ENCODE results near the gene CHST5. TPM values are rescaled to one million over a fixed set of nuclear protein-coding genes. Genes with fewer than 3 reads are reported as not detected.

CHST5 gene
- total and polyA plus RNA-seq, 2 of the 13 experiments (the other 11 are each of a cell fraction or from before 2014, with no cell fraction given) = 0.05 TPM; not detected in 1

GRCh38 chr16:75527825-75528299 is 8.0 kb downstream of the CHST5 start (continued):
- TF ChIP-seq SKI (IDR thresholded peaks at IDR 0.05; ENCODE audit: partially characterized antibody) (no peak), ZMYM2 (CRISPR knock-in tag; IDR thresholded peaks at IDR 0.05) (no peak; the same call in 1 of the 2 replicates), ZNF512 (CRISPR knock-in tag; IDR thresholded peaks at IDR 0.05) (no peak), KDM5A (IDR thresholded peaks at IDR 0.05; ENCODE audit: borderline replicate concordance, low read length) (no peak), HHEX (CRISPR knock-in tag; IDR thresholded peaks at IDR 0.05) (0 out of 2 replicates have a peak, but pooled peaks have one; percentile 18), ATM (IDR thresholded peaks at IDR 0.05; ENCODE audit: borderline replicate concordance) (no peak), DRAP1 (CRISPR knock-in tag; IDR thresholded peaks at IDR 0.05) (0 out of 2 replicates have a peak, but pooled peaks have one; percentile 19), ZNF557 (CRISPR knock-in tag; IDR thresholded peaks at IDR 0.05) (no peak), ZMYM3 (CRISPR knock-in tag; IDR thresholded peaks at IDR 0.05) (peak; percentile 66; the same call in 1 of the 2 replicates), MLLT10 (CRISPR knock-in tag; IDR thresholded peaks at IDR 0.05) (no peak), SOX13 (IDR thresholded peaks at IDR 0.05) (peak; percentile 50; the same call in 1 of the 2 replicates), SOX13 (CRISPR knock-in tag; conservative IDR thresholded peaks at IDR 0.05 in 1 of 2, IDR thresholded peaks at IDR 0.05 in 1 of 2) (peak in 1 of 2 experiments; percentile 75; a peak in 2 of 4 replicates), DNMT1 (CRISPR knock-in tag; IDR thresholded peaks at IDR 0.05) (no peak), HOXA9 (CRISPR knock-in tag; IDR thresholded peaks at IDR 0.05; ENCODE audit: borderline replicate concordance) (no peak), ZNF567 (CRISPR knock-in tag; IDR thresholded peaks at IDR 0.05; ENCODE audit: borderline replicate concordance) (no peak), ZNF709 (CRISPR knock-in tag; IDR thresholded peaks at IDR 0.05) (no peak), BCL6 (CRISPR knock-in tag; IDR thresholded peaks at IDR 0.05) (0 out of 2 replicates have a peak, but pooled peaks have one; percentile 14)
- TF ChIP-seq, protein P1, sequence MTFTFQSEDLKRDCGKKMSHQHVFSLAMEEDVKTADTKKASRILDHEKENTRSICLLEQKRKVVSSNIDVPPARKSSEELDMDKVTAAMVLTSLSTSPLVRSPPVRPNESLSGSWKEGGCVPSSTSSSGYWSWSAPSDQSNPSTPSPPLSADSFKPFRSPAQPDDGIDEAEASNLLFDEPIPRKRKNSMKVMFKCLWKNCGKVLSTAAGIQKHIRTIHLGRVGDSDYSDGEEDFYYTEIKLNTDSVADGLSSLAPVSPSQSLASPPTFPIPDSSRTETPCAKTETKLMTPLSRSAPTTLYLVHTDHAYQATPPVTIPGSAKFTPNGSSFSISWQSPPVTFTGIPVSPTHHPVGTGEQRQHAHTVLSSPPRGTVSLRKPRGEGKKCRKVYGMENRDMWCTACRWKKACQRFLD (CRISPR knock-in tag; IDR thresholded peaks at IDR 0.05; ENCODE audit: borderline replicate concordance) = no peak
- TF ChIP-seq, protein P2, sequence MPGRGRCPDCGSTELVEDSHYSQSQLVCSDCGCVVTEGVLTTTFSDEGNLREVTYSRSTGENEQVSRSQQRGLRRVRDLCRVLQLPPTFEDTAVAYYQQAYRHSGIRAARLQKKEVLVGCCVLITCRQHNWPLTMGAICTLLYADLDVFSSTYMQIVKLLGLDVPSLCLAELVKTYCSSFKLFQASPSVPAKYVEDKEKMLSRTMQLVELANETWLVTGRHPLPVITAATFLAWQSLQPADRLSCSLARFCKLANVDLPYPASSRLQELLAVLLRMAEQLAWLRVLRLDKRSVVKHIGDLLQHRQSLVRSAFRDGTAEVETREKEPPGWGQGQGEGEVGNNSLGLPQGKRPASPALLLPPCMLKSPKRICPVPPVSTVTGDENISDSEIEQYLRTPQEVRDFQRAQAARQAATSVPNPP (CRISPR knock-in tag; IDR thresholded peaks at IDR 0.05) = no peak
- TF ChIP-seq, protein P3, sequence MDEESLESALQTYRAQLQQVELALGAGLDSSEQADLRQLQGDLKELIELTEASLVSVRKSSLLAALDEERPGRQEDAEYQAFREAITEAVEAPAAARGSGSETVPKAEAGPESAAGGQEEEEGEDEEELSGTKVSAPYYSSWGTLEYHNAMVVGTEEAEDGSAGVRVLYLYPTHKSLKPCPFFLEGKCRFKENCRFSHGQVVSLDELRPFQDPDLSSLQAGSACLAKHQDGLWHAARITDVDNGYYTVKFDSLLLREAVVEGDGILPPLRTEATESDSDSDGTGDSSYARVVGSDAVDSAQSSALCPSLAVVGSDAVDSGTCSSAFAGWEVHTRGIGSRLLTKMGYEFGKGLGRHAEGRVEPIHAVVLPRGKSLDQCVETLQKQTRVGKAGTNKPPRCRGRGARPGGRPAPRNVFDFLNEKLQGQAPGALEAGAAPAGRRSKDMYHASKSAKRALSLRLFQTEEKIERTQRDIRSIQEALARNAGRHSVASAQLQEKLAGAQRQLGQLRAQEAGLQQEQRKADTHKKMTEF (CRISPR knock-in tag; IDR thresholded peaks at IDR 0.05) = peak; percentile 45; the same call in 1 of the 2 replicates
- TF ChIP-seq, protein P4, sequence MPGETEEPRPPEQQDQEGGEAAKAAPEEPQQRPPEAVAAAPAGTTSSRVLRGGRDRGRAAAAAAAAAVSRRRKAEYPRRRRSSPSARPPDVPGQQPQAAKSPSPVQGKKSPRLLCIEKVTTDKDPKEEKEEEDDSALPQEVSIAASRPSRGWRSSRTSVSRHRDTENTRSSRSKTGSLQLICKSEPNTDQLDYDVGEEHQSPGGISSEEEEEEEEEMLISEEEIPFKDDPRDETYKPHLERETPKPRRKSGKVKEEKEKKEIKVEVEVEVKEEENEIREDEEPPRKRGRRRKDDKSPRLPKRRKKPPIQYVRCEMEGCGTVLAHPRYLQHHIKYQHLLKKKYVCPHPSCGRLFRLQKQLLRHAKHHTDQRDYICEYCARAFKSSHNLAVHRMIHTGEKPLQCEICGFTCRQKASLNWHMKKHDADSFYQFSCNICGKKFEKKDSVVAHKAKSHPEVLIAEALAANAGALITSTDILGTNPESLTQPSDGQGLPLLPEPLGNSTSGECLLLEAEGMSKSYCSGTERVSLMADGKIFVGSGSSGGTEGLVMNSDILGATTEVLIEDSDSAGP (CRISPR knock-in tag; IDR thresholded peaks at IDR 0.05; ENCODE audit: borderline replicate concordance) = no peak

All from HepG2 (cell line).